GM06990 (cell line): ENCODE results near the gene PIK3IP1.

Source experiments
- DNase-seq: peaks from one replicate; pipeline ENCODE4 v3.0.0-alpha.2; 2011; ENCODE audit not compliant: insufficient read length; ENCODE audit errors: extremely low read depth
- H3K27me3 ChIP-seq: replicated peaks from 2 replicates; pipeline ENCODE4 v1.6.0; 2011; ENCODE audit warnings: low read length; ENCODE audit not compliant: control insufficient read depth, insufficient read depth
- H3K36me3 ChIP-seq: 2 replicates; pipeline ENCODE4 v1.5.1; 2011; ENCODE audit warnings: low read length; ENCODE audit not compliant: control insufficient read depth, insufficient read depth
- H3K4me3 ChIP-seq: replicated peaks from 2 replicates; pipeline ENCODE4 v1.5.1; 2011; ENCODE audit warnings: low read depth, mild to moderate bottlenecking, control low read depth, low read length
- CTCF ChIP-seq: IDR thresholded peaks from 2 replicates; pipeline ENCODE4 v1.5.1; 2011; ENCODE audit warnings: low read length, control low read depth, mild to moderate bottlenecking, inconsistent platforms; ENCODE audit not compliant: insufficient read depth, poor library complexity, severe bottlenecking

Gene PIK3IP1

GRCh38 chr22:31259798-31260473 is 32.4 kb downstream of the PIK3IP1 start:
- DNase-seq: no peak
- H3K27me3 ChIP-seq: no peaks in the 10 kb centered on the region
- no peak for TF ChIP-seq CTCF
- no peak overlapping the region for H3K4me3 ChIP-seq
- peaks cover 24% of the 10 kb centered on the region for H3K36me3 ChIP-seq

GRCh38 chr22:31253949-31254348 is 38.3 kb downstream of the PIK3IP1 start:
- H3K4me3 ChIP-seq: no peak overlapping the region
- no peak for TF ChIP-seq CTCF
- H3K36me3 ChIP-seq: peaks cover 4% of the 10 kb centered on the region
- DNase-seq: no peak
- H3K27me3 ChIP-seq: no peaks in the 10 kb centered on the region

- Histone ChIP-seq H3K27me3 (no peaks in the 10 kb centered on the region), H3K4me3 (no peak overlapping the region), H3K36me3 (peaks cover 2% of the 10 kb centered on the region)
- no peak for TF ChIP-seq CTCF
- no peak for DNase-seq
These were observed 41.3 kb downstream of the PIK3IP1 start for GRCh38 chr22:31250740-31251600.

- no peak for TF ChIP-seq CTCF
- peaks cover 2% of the 10 kb centered on the region for H3K36me3 ChIP-seq
- no peak for DNase-seq
- H3K4me3 ChIP-seq: no peak overlapping the region
- H3K27me3 ChIP-seq: no peaks in the 10 kb centered on the region
These were observed 43.0 kb downstream of the PIK3IP1 start for GRCh38 chr22:31248965-31249958.

- TF ChIP-seq CTCF: no peak
- H3K4me3 ChIP-seq: no peak overlapping the region
- DNase-seq: no peak
- no peaks in the 10 kb centered on the region for H3K27me3 ChIP-seq
- H3K36me3 ChIP-seq: peaks cover 4% of the 10 kb centered on the region
These were observed 44.0 kb downstream of the PIK3IP1 start for GRCh38 chr22:31248138-31248745.
